ENCODE results near the gene RBFOX2.

GRCh38 chr22:36021606-36022153 is 6.9 kb downstream of the RBFOX2 start:
- TF ChIP-seq, protein P1, sequence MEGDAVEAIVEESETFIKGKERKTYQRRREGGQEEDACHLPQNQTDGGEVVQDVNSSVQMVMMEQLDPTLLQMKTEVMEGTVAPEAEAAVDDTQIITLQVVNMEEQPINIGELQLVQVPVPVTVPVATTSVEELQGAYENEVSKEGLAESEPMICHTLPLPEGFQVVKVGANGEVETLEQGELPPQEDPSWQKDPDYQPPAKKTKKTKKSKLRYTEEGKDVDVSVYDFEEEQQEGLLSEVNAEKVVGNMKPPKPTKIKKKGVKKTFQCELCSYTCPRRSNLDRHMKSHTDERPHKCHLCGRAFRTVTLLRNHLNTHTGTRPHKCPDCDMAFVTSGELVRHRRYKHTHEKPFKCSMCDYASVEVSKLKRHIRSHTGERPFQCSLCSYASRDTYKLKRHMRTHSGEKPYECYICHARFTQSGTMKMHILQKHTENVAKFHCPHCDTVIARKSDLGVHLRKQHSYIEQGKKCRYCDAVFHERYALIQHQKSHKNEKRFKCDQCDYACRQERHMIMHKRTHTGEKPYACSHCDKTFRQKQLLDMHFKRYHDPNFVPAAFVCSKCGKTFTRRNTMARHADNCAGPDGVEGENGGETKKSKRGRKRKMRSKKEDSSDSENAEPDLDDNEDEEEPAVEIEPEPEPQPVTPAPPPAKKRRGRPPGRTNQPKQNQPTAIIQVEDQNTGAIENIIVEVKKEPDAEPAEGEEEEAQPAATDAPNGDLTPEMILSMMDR (IDR thresholded peaks at IDR 0.05; ENCODE audit: low read depth, low read length, missing input control) = no peak
- no peak for TF ChIP-seq MAX (IDR thresholded peaks at IDR 0.05)
- no peak for TF ChIP-seq RAD21 (IDR thresholded peaks at IDR 0.05)
- TF ChIP-seq YY1 (IDR thresholded peaks at IDR 0.05) = no peak
